ENCODE data around the gene SCD5. TPM values are rescaled to one million over a fixed set of nuclear protein-coding genes. Genes with fewer than 3 reads are reported as not detected.

The SCD5 gene
- total and polyA plus RNA-seq, 2 of the 4 experiments (the other 2 are of a cell fraction) = 12.4 to 13.5 TPM

DNA sequence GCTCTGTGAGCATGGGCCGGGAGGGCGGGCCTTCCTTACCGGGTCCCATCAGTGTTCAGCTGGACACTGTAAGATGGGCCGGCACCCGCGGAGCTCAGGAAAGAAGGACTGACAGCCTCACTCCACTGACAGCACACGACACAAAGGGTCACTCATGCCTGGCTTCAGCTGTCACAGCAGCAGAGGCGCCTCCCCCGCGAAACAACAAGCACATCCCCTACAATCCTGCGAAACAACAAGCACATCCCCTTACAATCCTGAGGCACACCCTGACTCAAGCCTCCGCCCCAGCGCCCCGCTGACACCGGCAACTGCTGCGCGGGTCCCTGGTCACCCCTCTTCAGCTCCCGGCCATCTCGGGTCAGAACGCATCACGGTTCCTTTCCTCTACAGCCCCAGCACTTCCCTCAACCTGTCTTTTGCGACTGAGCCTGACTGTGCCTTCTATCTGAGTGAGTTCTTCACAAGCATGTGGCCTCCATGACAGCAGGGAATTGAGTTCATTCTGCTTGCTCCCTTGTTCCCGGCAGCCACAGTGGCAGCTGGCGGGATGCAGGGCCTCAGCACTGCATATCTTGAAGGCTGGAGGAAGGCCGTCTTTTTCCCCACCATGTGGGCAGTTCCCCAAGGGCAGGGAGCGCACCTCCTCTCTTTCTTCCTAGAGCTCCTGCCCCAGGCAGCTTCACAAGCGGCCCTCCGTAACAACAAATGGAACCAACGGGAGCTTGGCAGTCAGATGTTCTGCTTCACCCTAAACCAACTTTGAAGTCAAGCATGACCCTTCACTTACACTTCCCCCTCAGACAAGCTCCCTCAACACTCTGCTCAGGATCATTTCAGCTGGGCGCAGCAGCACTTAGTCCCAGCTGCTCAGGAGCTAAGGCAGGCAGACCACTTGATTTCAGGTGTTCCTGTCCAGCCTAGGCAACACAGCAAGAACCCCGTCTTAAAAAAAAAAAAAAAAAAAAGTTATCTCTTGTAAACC is 39.6 kb downstream of the SCD5 start:
- Histone ChIP-seq H4K91ac (ENCODE audit: insufficient read depth, low read depth, low read length) (no peak overlapping the region), H3K23ac (ENCODE audit: low read depth, low read length) (no peak overlapping the region), H4K20me1 (ENCODE audit: insufficient read depth, low read length) (no peaks in the 10 kb centered on the region; the same call in 1 of the 2 replicates), H3K27me3 (ENCODE audit: control insufficient read depth, insufficient read depth, low read length) (no peaks in the 10 kb centered on the region; the same call in 1 of the 2 replicates), H3K4ac (ENCODE audit: low read depth, low read length) (no peak overlapping the region), H3K9me1 (ENCODE audit: insufficient read depth, low read length) (no peaks in the 10 kb centered on the region), H3K9ac (ENCODE audit: low read depth, low read length) (no peak overlapping the region), H3K56ac (ENCODE audit: extremely low read depth, insufficient read depth, low read length) (no peak overlapping the region), H3K4me1 (ENCODE audit: control insufficient read depth, insufficient read depth, low read length) (peaks cover under 1% of the 10 kb centered on the region), H3K36me3 (ENCODE audit: control insufficient read depth, insufficient read depth, low read length) (no peaks in the 10 kb centered on the region), H2BK15ac (ENCODE audit: low read depth, low read length) (no peak overlapping the region), H2BK5ac (ENCODE audit: low read depth, low read length, poor library complexity, severe bottlenecking) (no peak overlapping the region), H3K4me3 (ENCODE audit: insufficient read depth, low read depth, low read length) (no peak overlapping the region), H3K4me2 (ENCODE audit: low read depth, low read length) (no peak overlapping the region), H3K18ac (ENCODE audit: low read depth, low read length) (no peak overlapping the region), H2AK5ac (ENCODE audit: low read depth, low read length) (no peak overlapping the region), H2BK120ac (ENCODE audit: low read depth, low read length) (no peak overlapping the region), H4K5ac (ENCODE audit: low read depth, low read length) (no peak overlapping the region), H3K9me3 (ENCODE audit: control insufficient read depth, insufficient read depth, low read length) (no peaks in the 10 kb centered on the region), H2BK20ac (ENCODE audit: low read depth, low read length) (no peak overlapping the region), H3K27ac (ENCODE audit: insufficient read depth, low read length) (no peak overlapping the region), H3K14ac (replicated peaks; ENCODE audit: low read depth, low read length) (no peak overlapping the region), H2AK9ac (replicated peaks; ENCODE audit: low read depth, low read length, poor library complexity) (no peak overlapping the region), H3K79me1 (ENCODE audit: low read depth in 1 of 2, low read length in 2 of 2) (peaks cover 3 to 5% of the 10 kb centered on the region in 2 experiments; a peak in 2 of 4 replicates), H4K8ac (ENCODE audit: low read depth in 2 of 2, low read length in 2 of 2) (no peak overlapping the region), H2AFZ (replicated peaks; ENCODE audit: low read length, poor library complexity) (no peak overlapping the region)
- no peak for ATAC-seq (ENCODE audit: low read depth)
- WGBS, 2 experiments (ENCODE audit: extremely low coverage in 2 of 2, insufficient read length in 1 of 2) = 47% methylated on average over 20 of the region's 31 CpGs; no CpG with 5 or more reads in 1 of the 2 experiments
- in situ Hi-C loops (cut with MboI; ENCODE audit: low sequenced_read_pairs) = no loop called here
- ChIA-PET CTCF (interaction anchor here (0.6 kb wide), 1 partner anchor 36 kb away, joined by 3 read pairs; no protein-coding TSS in a partner anchor), POLR2A (ENCODE audit: unreplicated experiment) (interaction anchor here (0.7 kb wide), 1 partner anchor 28 kb away, joined by 11 read pairs; no protein-coding TSS in a partner anchor)
- DNase-seq = no peak
- dilution Hi-C loops (cut with HindIII; ENCODE audit: low sequenced_read_pairs, unreplicated experiment) = no loop called here
- BruUV-seq (replicated peaks) = no TSS peak
- TF ChIP-seq POLR2A (IDR thresholded peaks at IDR 0.05; ENCODE audit: low read depth, low read length) (no peak), MAZ (IDR thresholded peaks at IDR 0.05; ENCODE audit: borderline replicate concordance, low read depth, low read length) (no peak)
- intact Hi-C loops (cut with micrococcal nuclease) = no loop called here

Measured in IMR-90 (cell line).